GM19035 (cell line): ENCODE results near the gene KIR2DL3.
"Not testable (repeated sequence)": the region's sequence is repeated elsewhere in the genome, so short reads cannot be mapped to it uniquely, and the experiment has no call there.

ENCODE experiments used
- ATAC-seq: cut with Tn5 transposase; IDR thresholded peaks from one replicate; pipeline ENCODE4 v1.9.1; 2021; ENCODE audit not compliant: unreplicated experiment

The KIR2DL3 gene

GRCh38 chr19:54786091-54786723 lies 47.9 kb downstream of the KIR2DL3 start:
- ATAC-seq: not testable (repeated sequence)

GRCh38 chr19:54788154-54788553 lies 49.8 kb downstream of the KIR2DL3 start:
- ATAC-seq: not testable (repeated sequence)

- ATAC-seq: no peak
Observed at GRCh38 chr19:54790711-54791110, 52.4 kb downstream of the KIR2DL3 start.

DNA sequence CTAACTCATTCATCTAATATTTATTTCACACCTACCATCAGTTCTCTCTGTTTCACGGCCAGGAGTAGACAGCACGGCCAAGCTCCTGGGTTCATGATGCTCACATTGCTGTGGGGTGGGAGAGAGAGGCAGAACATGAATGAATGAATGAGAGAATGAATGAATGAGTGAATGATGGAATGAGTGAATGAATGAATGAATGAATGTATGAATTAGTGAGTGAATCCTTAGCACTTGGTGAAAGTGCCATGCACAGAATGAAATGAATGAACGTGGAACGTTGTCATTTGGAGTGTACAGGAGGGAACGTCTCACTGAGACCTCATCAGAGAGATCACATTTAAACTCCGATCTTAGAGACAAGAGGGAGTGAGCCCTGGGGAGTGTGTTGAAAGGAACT lies 53.2 kb downstream of the KIR2DL3 start:
- ATAC-seq: no peak

GRCh38 chr19:54792814-54793213 lies 54.5 kb downstream of the KIR2DL3 start:
- no peak for ATAC-seq

- no peak for ATAC-seq
Observed at GRCh38 chr19:54795758-54796157, 57.4 kb downstream of the KIR2DL3 start.
